ENCODE results near the gene LONP2.

Gene LONP2

DNA sequence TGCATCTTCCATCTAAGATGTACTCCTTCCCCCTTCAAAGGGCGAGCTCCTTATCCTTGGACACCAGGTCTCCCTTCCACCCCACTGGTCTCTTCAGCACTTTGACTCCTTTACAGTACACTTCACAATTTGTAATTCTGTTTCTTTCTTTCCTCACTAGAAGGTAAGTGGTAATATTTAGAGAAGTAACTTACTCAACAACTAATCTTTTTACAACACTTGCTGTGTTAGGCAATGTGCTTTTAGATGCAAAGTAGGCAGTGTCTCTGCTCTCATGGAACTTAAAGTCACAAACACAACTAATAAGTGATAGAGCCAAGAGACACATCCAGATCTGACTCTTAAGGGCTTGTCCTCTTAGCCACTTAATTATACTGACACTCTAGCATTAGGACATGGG, 134.7 kb downstream of the LONP2 start:
- no peak for FAIRE-seq
- DNase-seq (ENCODE audit: insufficient read length, low spot score) = no peak
- TF ChIP-seq, protein P1, sequence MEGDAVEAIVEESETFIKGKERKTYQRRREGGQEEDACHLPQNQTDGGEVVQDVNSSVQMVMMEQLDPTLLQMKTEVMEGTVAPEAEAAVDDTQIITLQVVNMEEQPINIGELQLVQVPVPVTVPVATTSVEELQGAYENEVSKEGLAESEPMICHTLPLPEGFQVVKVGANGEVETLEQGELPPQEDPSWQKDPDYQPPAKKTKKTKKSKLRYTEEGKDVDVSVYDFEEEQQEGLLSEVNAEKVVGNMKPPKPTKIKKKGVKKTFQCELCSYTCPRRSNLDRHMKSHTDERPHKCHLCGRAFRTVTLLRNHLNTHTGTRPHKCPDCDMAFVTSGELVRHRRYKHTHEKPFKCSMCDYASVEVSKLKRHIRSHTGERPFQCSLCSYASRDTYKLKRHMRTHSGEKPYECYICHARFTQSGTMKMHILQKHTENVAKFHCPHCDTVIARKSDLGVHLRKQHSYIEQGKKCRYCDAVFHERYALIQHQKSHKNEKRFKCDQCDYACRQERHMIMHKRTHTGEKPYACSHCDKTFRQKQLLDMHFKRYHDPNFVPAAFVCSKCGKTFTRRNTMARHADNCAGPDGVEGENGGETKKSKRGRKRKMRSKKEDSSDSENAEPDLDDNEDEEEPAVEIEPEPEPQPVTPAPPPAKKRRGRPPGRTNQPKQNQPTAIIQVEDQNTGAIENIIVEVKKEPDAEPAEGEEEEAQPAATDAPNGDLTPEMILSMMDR (IDR thresholded peaks at IDR 0.05; ENCODE audit: insufficient read depth, missing control alignments) = no peak

DNA sequence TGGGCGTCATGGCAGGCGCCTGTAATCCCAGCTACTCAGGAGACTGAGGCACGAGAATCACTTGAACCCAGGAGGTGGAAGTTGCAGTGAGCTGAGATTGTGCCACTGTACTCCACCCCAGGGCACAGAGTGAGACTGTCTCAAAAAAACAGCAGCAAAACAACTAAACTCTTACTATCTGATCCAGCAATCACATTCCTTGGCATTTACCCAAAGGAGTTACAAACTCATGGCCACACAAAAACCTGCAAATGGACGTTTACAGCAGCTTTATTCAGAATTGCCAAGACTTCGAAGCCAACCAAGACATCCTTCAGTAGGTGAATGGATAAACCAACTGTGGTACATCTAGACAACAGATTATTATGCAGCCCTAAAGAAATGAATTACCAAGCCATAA, 137.1 kb downstream of the LONP2 start:
- TF ChIP-seq, protein P1 (IDR thresholded peaks at IDR 0.05; ENCODE audit: insufficient read depth, missing control alignments) = no peak

DNA sequence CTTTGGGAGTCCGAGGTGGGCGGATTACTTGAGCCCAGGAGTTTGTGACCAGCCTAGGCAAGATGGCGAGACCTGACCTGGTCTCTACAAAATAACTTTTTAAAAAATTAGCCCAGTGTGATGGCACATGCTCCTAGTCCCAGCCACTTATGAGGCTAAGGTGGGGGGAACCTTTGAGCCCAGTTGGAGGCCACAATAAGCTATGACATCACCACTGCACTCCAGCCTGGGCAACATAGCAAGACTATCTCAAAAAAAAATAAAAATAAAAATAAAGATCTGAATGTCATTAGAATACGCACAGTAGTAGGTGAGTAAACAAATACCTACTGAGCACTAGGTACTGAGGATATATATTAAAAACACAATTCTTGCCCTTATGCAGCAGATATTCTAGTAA, 138.0 kb downstream of the LONP2 start:
- TF ChIP-seq, protein P1 (IDR thresholded peaks at IDR 0.05; ENCODE audit: insufficient read depth, missing control alignments) = no peak
- DNase-seq (ENCODE audit: insufficient read length, low spot score) (no peak), FAIRE-seq (no peak)

More for the DNA sequence above, 137.1 kb downstream of the LONP2 start:
- DNase-seq (ENCODE audit: insufficient read length, low spot score) (no peak), FAIRE-seq (no peak)

DNA sequence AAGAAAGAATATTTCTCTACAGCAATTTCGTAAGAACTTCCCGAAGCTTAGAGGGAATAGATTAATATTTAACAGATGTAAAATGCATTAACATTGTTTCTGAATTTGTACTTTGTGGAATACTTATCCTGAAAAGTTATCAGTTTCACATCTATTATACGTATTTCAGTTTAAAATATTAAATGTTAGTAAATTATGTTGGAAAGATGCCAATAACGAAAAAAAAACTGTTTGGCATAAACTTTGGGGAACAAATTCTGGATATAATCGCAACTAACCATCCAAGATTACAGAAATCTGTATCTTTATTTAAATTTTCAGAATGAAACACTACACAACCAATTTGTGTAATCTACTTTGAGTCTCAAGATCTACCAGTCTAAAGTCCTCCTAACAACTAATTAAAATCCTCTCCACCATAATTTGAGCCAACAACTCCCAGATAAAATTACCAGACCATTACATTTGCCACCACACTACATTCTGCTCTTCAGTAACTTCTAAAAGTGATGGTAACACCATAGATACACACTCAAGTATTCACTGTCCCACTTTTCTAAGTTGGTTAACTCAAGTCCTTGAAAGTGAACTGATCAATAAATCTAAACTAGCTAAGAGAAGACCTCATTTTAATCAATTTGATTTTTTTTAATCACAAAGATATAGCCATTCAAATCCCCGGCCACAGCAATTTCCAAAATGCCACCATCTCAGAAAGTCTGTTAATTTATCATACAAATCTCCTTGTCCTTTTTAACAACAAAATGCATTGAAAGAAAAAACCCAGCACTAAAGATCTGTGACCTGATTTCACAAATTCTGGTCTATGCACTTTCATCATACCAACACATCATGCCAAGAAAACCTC, 139.1 kb downstream of the LONP2 start:
- FAIRE-seq = no peak
- TF ChIP-seq, protein P1 (IDR thresholded peaks at IDR 0.05; ENCODE audit: insufficient read depth, missing control alignments) = no peak
- DNase-seq (ENCODE audit: insufficient read length, low spot score) = no peak

DNA sequence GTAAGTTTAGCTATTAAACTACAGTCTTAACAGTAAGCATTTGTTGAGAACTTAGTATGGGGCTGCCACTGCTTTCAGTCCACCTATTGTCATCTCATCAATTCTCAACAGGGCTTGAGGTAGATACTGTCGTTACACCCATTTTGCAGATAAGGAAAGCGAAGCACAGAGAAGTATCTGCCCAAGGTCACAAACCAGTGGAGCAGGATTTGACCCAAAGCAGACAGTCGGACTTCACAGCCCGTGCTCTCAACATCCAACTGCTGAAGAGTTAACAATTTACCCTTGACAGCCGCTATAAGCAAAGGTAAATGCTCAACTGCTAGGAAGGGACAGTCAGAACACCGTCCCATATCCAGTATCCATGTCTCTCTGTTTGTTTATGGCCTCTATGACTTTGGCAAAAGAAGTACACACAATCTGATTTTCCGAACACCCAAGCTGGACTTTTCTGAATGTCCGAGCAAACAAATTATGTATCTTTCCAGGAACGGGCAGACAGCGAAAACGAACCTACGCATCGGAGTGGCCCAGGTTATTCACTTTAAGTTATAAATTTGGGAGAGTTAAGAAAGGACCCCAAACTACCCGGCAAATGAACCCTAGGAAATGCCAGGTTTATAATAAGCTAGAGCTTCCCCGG, 139.9 kb downstream of the LONP2 start:
- FAIRE-seq (no peak), DNase-seq (ENCODE audit: insufficient read length, low spot score) (no peak)
- TF ChIP-seq, protein P1 (IDR thresholded peaks at IDR 0.05; ENCODE audit: insufficient read depth, missing control alignments) = no peak

DNA sequence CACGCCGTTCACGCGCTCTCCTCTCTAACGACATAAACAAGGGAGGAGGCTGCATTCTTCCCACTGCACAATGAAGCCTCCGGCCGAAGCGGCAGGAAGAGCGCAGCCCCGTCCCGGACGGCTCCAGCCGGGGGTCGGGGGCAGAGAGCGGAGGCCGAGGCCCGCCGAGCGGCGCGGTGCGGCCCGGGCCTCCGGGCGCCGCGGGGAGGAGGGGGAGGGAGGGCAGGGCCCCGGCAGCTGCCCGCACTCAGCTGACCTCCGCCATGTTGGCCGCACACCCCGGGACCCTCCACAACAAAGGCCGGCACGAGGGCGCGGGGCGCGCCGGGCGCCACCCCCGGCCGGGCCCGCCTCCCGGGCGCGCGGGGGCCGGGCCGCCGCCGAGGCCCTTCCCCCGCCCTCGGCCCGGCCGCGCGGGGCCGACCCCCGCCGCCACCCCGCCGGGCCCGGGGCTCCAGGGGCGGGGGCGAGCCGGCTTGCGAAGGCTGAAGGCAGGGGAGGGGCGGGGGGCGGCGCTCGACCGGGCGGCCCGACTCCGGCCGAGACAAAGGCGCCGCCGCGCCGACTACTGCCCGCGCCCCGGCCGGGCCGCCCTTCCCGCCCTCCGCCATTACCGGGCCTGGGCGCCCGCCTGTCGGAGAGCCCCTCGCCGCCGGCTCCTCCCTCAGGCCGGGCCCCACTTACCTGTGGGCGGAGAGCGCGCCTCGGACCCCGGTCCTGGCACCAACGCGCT, 140.6 kb downstream of the LONP2 start:
- DNase-seq (ENCODE audit: insufficient read length, low spot score) = no peak
- TF ChIP-seq, protein P1 (IDR thresholded peaks at IDR 0.05; ENCODE audit: insufficient read depth, missing control alignments) = no peak
- no peak for FAIRE-seq
